Lower lobe of right lung (tissue), 2 donors: ENCODE data around the gene OPTC. TPM values are rescaled to one million over a fixed set of nuclear protein-coding genes. Genes with fewer than 3 reads are reported as not detected.

ENCODE experiments used
- ATAC-seq, 2 donors: fragments of 200-7000 bp; cut with Tn5 transposase; one replicate each; pipeline ENCODE4 v1.9.1; 2020 to 2022; ENCODE audit warnings: mild to moderate bottlenecking in 2 of 2, moderate library complexity in 2 of 2
- DNase-seq: peaks from one replicate; pipeline ENCODE4 v3.0.0-alpha.2; 2020
- H3K27ac ChIP-seq: fragments of 200-600 bp; one replicate; pipeline ENCODE4 v1.8.0; 2022
- H3K27me3 ChIP-seq: fragments of 200-600 bp; one replicate; pipeline ENCODE4 v1.8.0; 2022; ENCODE audit warnings: low read depth
- H3K36me3 ChIP-seq: fragments of 200-600 bp; one replicate; pipeline ENCODE4 v1.8.0; 2022; ENCODE audit warnings: mild to moderate bottlenecking
- H3K4me1 ChIP-seq: fragments of 200-600 bp; one replicate; pipeline ENCODE4 v1.8.0; 2022
- H3K4me3 ChIP-seq: fragments of 200-600 bp; one replicate; pipeline ENCODE4 v1.8.0; 2022; ENCODE audit warnings: mild to moderate bottlenecking
- H3K9me3 ChIP-seq: fragments of 200-600 bp; one replicate; pipeline ENCODE4 v1.8.0; 2022
- intact Hi-C: fragments of 100-400 bp; cut with DNase I; formaldehyde crosslinking; loops from one replicate; pipeline ENCODE4 v1.11.0; 2022
- total RNA-seq: library from RNA; stranded (reverse); fragmentation: NEBNext Ultra II Directional; extraction: Animal tissue kit (Norgen Biotek cat#: 25700); gene quantifications from one replicate; pipeline ENCODE4 v1.2.1, GENCODE V29; 2021
- TF ChIP-seq, protein P1 (sequence below): fragments of 200-600 bp; IDR thresholded peaks from one replicate; pipeline ENCODE4 v1.8.0; 2022; ENCODE audit warnings: antibody characterized with exemption, mild to moderate bottlenecking
- donor health status: DM: no; HTN: yes; CAD: no; lungs with severe emphysema.

Gene OPTC
- total RNA-seq, 1 donor from 2014 or later, result not detected

GRCh38 chr1:203527013-203527412 is 33.1 kb downstream of the OPTC start:
- ATAC-seq (no peak), DNase-seq (no peak)
- H3K27ac ChIP-seq, result no peak overlapping the region
- H3K9me3 ChIP-seq, result no peaks in the 10 kb centered on the region
- no peak overlapping the region for H3K4me3 ChIP-seq
- no peaks in the 10 kb centered on the region for H3K27me3 ChIP-seq
- intact Hi-C loops, result no loop called here
- no peaks in the 10 kb centered on the region for H3K36me3 ChIP-seq
- TF ChIP-seq, protein P1, sequence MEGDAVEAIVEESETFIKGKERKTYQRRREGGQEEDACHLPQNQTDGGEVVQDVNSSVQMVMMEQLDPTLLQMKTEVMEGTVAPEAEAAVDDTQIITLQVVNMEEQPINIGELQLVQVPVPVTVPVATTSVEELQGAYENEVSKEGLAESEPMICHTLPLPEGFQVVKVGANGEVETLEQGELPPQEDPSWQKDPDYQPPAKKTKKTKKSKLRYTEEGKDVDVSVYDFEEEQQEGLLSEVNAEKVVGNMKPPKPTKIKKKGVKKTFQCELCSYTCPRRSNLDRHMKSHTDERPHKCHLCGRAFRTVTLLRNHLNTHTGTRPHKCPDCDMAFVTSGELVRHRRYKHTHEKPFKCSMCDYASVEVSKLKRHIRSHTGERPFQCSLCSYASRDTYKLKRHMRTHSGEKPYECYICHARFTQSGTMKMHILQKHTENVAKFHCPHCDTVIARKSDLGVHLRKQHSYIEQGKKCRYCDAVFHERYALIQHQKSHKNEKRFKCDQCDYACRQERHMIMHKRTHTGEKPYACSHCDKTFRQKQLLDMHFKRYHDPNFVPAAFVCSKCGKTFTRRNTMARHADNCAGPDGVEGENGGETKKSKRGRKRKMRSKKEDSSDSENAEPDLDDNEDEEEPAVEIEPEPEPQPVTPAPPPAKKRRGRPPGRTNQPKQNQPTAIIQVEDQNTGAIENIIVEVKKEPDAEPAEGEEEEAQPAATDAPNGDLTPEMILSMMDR, result no peak
- H3K4me1 ChIP-seq, result peaks cover 7% of the 10 kb centered on the region

- TF ChIP-seq, protein P1, result no peak
- intact Hi-C loops, result no loop called here
- Histone ChIP-seq H3K27ac (no peak overlapping the region), H3K9me3 (no peaks in the 10 kb centered on the region), H3K4me1 (peaks cover 7% of the 10 kb centered on the region), H3K36me3 (no peaks in the 10 kb centered on the region), H3K27me3 (no peaks in the 10 kb centered on the region), H3K4me3 (no peak overlapping the region)
- no peak for DNase-seq
- no peak for ATAC-seq
These were observed 34.1 kb downstream of the OPTC start for GRCh38 chr1:203528063-203528462.

DNA sequence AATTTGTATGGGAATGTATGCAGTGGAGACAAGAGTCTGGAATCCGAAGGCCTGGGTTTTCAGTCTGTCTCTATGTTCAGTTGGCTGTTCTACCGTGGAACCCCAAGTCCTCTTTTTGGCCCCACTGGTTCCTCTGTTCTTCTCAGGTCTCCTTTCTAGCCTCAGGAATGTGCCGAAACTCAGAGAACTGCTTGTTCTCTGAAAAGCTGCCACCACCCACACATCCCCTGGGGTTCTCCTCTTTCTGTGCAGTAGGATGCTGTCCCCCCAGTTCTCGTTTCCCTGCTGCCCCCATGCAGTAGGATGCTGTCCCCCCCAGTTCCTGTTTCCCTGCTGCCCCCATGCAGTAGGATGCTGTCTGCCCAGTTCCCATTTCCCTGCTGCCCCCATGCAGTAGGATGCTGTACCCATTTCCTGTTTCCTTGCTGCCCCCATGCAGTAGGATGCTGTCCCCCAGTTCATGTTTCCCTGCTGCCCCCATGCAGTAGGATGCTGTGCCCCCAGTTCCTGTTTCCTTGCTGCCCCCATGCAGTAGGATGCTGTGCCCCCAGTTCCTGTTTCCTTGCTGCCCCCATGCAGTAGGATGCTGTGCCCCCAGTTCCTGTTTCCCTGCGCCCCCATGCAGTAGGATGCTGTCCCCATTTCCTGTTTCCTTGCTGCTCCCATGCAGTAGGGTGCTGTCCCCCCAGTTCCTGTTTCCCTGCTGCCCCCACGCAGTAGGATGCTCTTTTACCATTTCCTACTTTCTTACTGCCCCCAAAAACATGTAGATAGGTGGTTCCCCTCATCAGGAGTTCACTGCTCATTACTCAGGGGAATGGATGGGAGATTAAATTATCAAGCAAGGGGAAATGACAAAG is 35.3 kb downstream of the OPTC start:
- Histone ChIP-seq H3K27me3 (no peaks in the 10 kb centered on the region), H3K36me3 (no peaks in the 10 kb centered on the region), H3K27ac (no peak overlapping the region), H3K4me3 (no peak overlapping the region), H3K4me1 (no peaks in the 10 kb centered on the region), H3K9me3 (no peaks in the 10 kb centered on the region)
- DNase-seq (no peak), ATAC-seq (no peak)
- TF ChIP-seq, protein P1, result no peak
- intact Hi-C loops, result no loop called here

- no peak overlapping the region for H3K4me3 ChIP-seq
- no peaks in the 10 kb centered on the region for H3K9me3 ChIP-seq
- DNase-seq (no peak), ATAC-seq (no peak)
- TF ChIP-seq, protein P1, result no peak
- peaks cover 7% of the 10 kb centered on the region for H3K4me1 ChIP-seq
- no peak overlapping the region for H3K27ac ChIP-seq
- H3K36me3 ChIP-seq, result no peaks in the 10 kb centered on the region
- no peaks in the 10 kb centered on the region for H3K27me3 ChIP-seq
- intact Hi-C loops, result no loop called here
These were observed 37.1 kb downstream of the OPTC start for GRCh38 chr1:203531063-203531462.

- intact Hi-C loops, result no loop called here
- Histone ChIP-seq H3K27me3 (no peaks in the 10 kb centered on the region), H3K4me3 (no peak overlapping the region), H3K4me1 (peaks cover 30% of the 10 kb centered on the region), H3K9me3 (no peaks in the 10 kb centered on the region), H3K36me3 (no peaks in the 10 kb centered on the region), H3K27ac (no peak overlapping the region)
- TF ChIP-seq, protein P1, result no peak
- DNase-seq, result no peak
- no peak for ATAC-seq
These were observed 40.1 kb downstream of the OPTC start for GRCh38 chr1:203534012-203534411.
